Liver (tissue), 9 donors: ENCODE measurements around the gene TSR1. TPM values are rescaled to one million over a fixed set of nuclear protein-coding genes. Genes with fewer than 3 reads are reported as not detected.

ENCODE experiments used
- DNase-seq: peaks from one replicate; pipeline ENCODE4 v3.0.0-alpha.2; 2017; ENCODE audit warnings: low spot score
- H3K27ac ChIP-seq, 2 donors: one replicate each; pipeline ENCODE4 v1.7.0; 2013; ENCODE audit warnings: inconsistent platforms in 2 of 2, low read length in 2 of 2, control low read depth in 1 of 2, low read depth in 1 of 2, mild to moderate bottlenecking in 1 of 2
- H3K27me3 ChIP-seq, 4 donors: one replicate each; pipeline versions ENCODE4 v1.6.1 to v1.7.0; 2013; ENCODE audit warnings: low read length in 3 of 4, inconsistent platforms in 1 of 4, mild to moderate bottlenecking in 1 of 4, moderate library complexity in 1 of 4; ENCODE audit not compliant: control insufficient read depth in 4 of 4, insufficient read depth in 4 of 4
- H3K36me3 ChIP-seq, 4 donors: one replicate each; pipeline versions ENCODE4 v1.6.1 to v1.7.0; 2013; ENCODE audit warnings: low read length in 3 of 4, mild to moderate bottlenecking in 3 of 4, low read depth in 1 of 4, moderate library complexity in 1 of 4; ENCODE audit not compliant: control insufficient read depth in 4 of 4, insufficient read depth in 3 of 4
- H3K4me1 ChIP-seq, 4 donors: one replicate each; pipeline versions ENCODE4 v1.6.1 to v1.7.0; 2013; ENCODE audit warnings: low read length in 3 of 4, mild to moderate bottlenecking in 3 of 4, moderate library complexity in 1 of 4; ENCODE audit not compliant: control insufficient read depth in 4 of 4, insufficient read depth in 4 of 4
- H3K4me3 ChIP-seq, 3 donors: one replicate each; pipeline versions ENCODE4 v1.6.1 to v1.7.0; 2013; ENCODE audit warnings: low read length in 3 of 3, control low read depth in 1 of 3, low read depth in 1 of 3, mild to moderate bottlenecking in 1 of 3
- H3K9ac ChIP-seq, 2 donors: one replicate each; pipeline ENCODE4 v1.7.0; 2013; ENCODE audit warnings: low read length in 2 of 2, mild to moderate bottlenecking in 2 of 2, moderate library complexity in 2 of 2, control low read depth in 1 of 2, low read depth in 1 of 2
- H3K9me3 ChIP-seq, 4 donors: one replicate each; pipeline versions ENCODE4 v1.6.1 to v1.7.0; 2013; ENCODE audit warnings: low read length in 3 of 4; ENCODE audit not compliant: control insufficient read depth in 4 of 4
- EGR1 ChIP-seq, 2 donors: IDR thresholded peaks; 2 replicates each; pipeline ENCODE4 v1.6.1; 2016 to 2018; ENCODE audit warnings: antibody characterized with exemption in 2 of 2, low read depth in 2 of 2
- FOXA2 ChIP-seq: IDR thresholded peaks from 2 replicates; pipeline ENCODE4 v1.6.1; 2016; ENCODE audit warnings: antibody characterized with exemption
- GABPA ChIP-seq, 2 donors: IDR thresholded peaks in 1 of 2; conservative IDR thresholded peaks in 1 of 2; 2 replicates each; pipeline ENCODE4 v1.6.1; 2016; ENCODE audit warnings: antibody characterized with exemption in 2 of 2, mild to moderate bottlenecking in 1 of 2, moderate library complexity in 1 of 2
- HNF4G ChIP-seq: IDR thresholded peaks from 2 replicates; pipeline ENCODE4 v1.6.1; 2016; ENCODE audit warnings: antibody characterized with exemption
- JUND ChIP-seq, 2 donors: IDR thresholded peaks; 2 replicates each; pipeline ENCODE4 v1.6.1; 2016; ENCODE audit warnings: antibody characterized with exemption in 2 of 2
- RAD21 ChIP-seq, 2 donors: IDR thresholded peaks; 2 replicates each; pipeline ENCODE4 v1.6.1; 2016; ENCODE audit warnings: antibody characterized with exemption in 2 of 2, mild to moderate bottlenecking in 2 of 2
- RXRA ChIP-seq, 2 donors: IDR thresholded peaks; 2 replicates each; pipeline ENCODE4 v1.6.1; 2017 to 2018; ENCODE audit warnings: antibody characterized with exemption in 2 of 2, mild to moderate bottlenecking in 1 of 2
- SP1 ChIP-seq: IDR thresholded peaks from 2 replicates; pipeline ENCODE4 v1.6.1; 2018; ENCODE audit warnings: antibody characterized with exemption, mild to moderate bottlenecking
- YY1 ChIP-seq: IDR thresholded peaks from 2 replicates; pipeline ENCODE4 v1.6.1; 2016; ENCODE audit warnings: antibody characterized with exemption, mild to moderate bottlenecking
- WGBS: extraction: QIAGEN DNeasy Blood & Tissue Kit; methylation state at CpG from one replicate; pipeline ENCODE4 v1.1.7; 2013; 5-methylcytosine and 5-hydroxymethylcytosine counted together
- polyA plus RNA-seq, 2 donors: library from polyadenylated mRNA; stranded (reverse) in 1 of 2; unstranded in 1 of 2; fragments of 200-250 nt in 1 of 2; fragments of >200 nt in 1 of 2; fragmentation: Nextera tagmentation in 1 of 2; extraction: Ambion mirVana in 1 of 2; gene quantifications; one replicate each; pipeline versions ENCODE4 v1.2.1 to v1.2.3, GENCODE V29; 2013 to 2015
- total RNA-seq, 2 donors: library from RNA; depleted of rRNA; stranded (reverse); fragments of >200 nt; gene quantifications; one replicate each; pipeline ENCODE4 v1.2.3, GENCODE V29; 2014
- TF ChIP-seq, protein P1 (sequence below): IDR thresholded peaks from 2 replicates; pipeline ENCODE4 v1.6.1; 2016; ENCODE audit warnings: antibody characterized with exemption, mild to moderate bottlenecking
- TF ChIP-seq, protein P2 (sequence below): IDR thresholded peaks from 2 replicates; pipeline ENCODE4 v1.6.1; 2016; ENCODE audit warnings: antibody characterized with exemption
- TF ChIP-seq, protein P3 (sequence below): IDR thresholded peaks from 2 replicates; pipeline ENCODE4 v1.6.1; 2016; ENCODE audit warnings: antibody characterized with exemption
- TF ChIP-seq, protein P4 (sequence below): IDR thresholded peaks from 2 replicates; pipeline ENCODE4 v1.6.1; 2016; ENCODE audit warnings: antibody characterized with exemption
- TF ChIP-seq, protein P5 (sequence below): fragments of 150-350 bp; IDR thresholded peaks from 2 replicates; pipeline ENCODE4 v1.5.1; 2017; ENCODE audit warnings: improper control_type of control experiment, low read depth, low read length; ENCODE audit not compliant: missing input control
- donor health status: healthy.
- donor health status: healthy.
- donor health status: healthy.
- donor health status: healthy.
- donor health status: healthy.

TSR1 gene
- total and polyA plus RNA-seq, 4 donors = 6.5 to 27.0 (median 13.8) TPM

DNA sequence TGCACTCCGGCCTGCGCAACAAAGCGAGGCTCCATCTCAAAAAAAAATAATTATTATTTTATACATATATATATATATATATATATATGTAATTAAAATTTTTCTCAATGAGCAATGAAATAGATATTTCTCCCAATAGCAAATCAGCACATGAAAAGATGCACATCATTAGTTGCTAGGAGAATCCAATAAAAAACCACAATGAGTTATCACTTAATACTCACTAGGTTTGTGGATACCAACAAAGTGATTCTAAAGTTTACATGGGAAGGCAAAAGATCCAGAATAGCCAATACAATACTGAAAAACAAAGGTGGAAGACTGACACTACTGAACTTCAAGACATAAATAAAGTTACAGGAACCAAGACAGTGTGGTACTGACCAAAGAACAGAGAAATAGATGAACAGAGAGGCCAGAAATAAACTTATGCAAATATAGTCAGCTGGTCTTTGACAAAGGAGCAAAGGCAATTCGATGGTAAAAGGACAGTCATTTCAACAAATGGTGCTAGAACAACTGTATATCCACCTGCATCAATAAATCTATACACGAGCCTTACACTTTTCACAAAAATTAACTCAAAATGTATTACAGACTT, 46.3 kb downstream of the TSR1 start (continued):
- TF ChIP-seq, protein P1, sequence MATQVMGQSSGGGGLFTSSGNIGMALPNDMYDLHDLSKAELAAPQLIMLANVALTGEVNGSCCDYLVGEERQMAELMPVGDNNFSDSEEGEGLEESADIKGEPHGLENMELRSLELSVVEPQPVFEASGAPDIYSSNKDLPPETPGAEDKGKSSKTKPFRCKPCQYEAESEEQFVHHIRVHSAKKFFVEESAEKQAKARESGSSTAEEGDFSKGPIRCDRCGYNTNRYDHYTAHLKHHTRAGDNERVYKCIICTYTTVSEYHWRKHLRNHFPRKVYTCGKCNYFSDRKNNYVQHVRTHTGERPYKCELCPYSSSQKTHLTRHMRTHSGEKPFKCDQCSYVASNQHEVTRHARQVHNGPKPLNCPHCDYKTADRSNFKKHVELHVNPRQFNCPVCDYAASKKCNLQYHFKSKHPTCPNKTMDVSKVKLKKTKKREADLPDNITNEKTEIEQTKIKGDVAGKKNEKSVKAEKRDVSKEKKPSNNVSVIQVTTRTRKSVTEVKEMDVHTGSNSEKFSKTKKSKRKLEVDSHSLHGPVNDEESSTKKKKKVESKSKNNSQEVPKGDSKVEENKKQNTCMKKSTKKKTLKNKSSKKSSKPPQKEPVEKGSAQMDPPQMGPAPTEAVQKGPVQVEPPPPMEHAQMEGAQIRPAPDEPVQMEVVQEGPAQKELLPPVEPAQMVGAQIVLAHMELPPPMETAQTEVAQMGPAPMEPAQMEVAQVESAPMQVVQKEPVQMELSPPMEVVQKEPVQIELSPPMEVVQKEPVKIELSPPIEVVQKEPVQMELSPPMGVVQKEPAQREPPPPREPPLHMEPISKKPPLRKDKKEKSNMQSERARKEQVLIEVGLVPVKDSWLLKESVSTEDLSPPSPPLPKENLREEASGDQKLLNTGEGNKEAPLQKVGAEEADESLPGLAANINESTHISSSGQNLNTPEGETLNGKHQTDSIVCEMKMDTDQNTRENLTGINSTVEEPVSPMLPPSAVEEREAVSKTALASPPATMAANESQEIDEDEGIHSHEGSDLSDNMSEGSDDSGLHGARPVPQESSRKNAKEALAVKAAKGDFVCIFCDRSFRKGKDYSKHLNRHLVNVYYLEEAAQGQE = no peak
- TF ChIP-seq SP1 (no peak), GABPA (IDR thresholded peaks at IDR 0.05 in 1 of 2, conservative IDR thresholded peaks at IDR 0.05 in 1 of 2) (no peak)
- TF ChIP-seq, protein P2, sequence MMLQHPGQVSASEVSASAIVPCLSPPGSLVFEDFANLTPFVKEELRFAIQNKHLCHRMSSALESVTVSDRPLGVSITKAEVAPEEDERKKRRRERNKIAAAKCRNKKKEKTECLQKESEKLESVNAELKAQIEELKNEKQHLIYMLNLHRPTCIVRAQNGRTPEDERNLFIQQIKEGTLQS = no peak

DNA sequence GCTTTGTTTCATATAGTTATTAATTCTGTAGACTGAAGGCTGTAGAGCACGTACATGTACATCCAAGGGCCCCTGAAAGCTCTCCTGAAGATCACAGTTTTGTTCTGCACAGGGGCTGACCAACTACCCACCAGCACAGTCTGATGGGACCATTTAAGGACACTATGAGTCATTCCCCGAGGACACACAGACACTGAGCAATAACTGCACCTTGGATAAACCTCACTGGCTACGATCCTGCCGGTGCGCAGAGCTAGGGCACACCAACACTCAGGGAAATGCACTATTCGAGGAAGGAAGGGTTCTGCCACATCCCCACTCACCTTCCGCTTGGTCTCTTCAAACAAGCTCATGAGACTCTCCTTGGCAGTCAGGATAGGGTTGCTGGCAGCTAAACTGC, 53.0 kb downstream of the TSR1 start:
- no peaks in the 10 kb centered on the region for H3K4me1 ChIP-seq
- WGBS = 91% methylated on average over 7 of the region's 7 CpGs
- no peak overlapping the region for H3K9ac ChIP-seq
- no peak for TF ChIP-seq HNF4G
- TF ChIP-seq, protein P1 = no peak
- TF ChIP-seq SP1 = no peak
- TF ChIP-seq, protein P3, sequence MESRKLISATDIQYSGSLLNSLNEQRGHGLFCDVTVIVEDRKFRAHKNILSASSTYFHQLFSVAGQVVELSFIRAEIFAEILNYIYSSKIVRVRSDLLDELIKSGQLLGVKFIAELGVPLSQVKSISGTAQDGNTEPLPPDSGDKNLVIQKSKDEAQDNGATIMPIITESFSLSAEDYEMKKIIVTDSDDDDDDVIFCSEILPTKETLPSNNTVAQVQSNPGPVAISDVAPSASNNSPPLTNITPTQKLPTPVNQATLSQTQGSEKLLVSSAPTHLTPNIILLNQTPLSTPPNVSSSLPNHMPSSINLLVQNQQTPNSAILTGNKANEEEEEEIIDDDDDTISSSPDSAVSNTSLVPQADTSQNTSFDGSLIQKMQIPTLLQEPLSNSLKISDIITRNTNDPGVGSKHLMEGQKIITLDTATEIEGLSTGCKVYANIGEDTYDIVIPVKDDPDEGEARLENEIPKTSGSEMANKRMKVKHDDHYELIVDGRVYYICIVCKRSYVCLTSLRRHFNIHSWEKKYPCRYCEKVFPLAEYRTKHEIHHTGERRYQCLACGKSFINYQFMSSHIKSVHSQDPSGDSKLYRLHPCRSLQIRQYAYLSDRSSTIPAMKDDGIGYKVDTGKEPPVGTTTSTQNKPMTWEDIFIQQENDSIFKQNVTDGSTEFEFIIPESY = no peak
- TF ChIP-seq RXRA (IDR thresholded peaks at IDR 0.05) = no peak
- TF ChIP-seq EGR1 (IDR thresholded peaks at IDR 0.05; ENCODE audit: low read depth in 2 of 2) = no peak
- no peak for TF ChIP-seq FOXA2
- TF ChIP-seq, protein P4, sequence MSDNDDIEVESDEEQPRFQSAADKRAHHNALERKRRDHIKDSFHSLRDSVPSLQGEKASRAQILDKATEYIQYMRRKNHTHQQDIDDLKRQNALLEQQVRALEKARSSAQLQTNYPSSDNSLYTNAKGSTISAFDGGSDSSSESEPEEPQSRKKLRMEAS = no peak
- TF ChIP-seq YY1 = no peak
- no peak for TF ChIP-seq JUND (IDR thresholded peaks at IDR 0.05)
- TF ChIP-seq RAD21 (IDR thresholded peaks at IDR 0.05) = no peak
- TF ChIP-seq, protein P5, sequence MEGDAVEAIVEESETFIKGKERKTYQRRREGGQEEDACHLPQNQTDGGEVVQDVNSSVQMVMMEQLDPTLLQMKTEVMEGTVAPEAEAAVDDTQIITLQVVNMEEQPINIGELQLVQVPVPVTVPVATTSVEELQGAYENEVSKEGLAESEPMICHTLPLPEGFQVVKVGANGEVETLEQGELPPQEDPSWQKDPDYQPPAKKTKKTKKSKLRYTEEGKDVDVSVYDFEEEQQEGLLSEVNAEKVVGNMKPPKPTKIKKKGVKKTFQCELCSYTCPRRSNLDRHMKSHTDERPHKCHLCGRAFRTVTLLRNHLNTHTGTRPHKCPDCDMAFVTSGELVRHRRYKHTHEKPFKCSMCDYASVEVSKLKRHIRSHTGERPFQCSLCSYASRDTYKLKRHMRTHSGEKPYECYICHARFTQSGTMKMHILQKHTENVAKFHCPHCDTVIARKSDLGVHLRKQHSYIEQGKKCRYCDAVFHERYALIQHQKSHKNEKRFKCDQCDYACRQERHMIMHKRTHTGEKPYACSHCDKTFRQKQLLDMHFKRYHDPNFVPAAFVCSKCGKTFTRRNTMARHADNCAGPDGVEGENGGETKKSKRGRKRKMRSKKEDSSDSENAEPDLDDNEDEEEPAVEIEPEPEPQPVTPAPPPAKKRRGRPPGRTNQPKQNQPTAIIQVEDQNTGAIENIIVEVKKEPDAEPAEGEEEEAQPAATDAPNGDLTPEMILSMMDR = no peak
- H3K27me3 ChIP-seq = no peaks in the 10 kb centered on the region
- H3K36me3 ChIP-seq = peaks cover 0 to 48% (median 37%) of the 10 kb centered on the region in 4 donors
- no peak for DNase-seq
- no peak overlapping the region for H3K27ac ChIP-seq
- no peaks in the 10 kb centered on the region for H3K9me3 ChIP-seq
- H3K4me3 ChIP-seq = no peak overlapping the region
